Adrenal gland (tissue), 19 donors: ENCODE measurements around the gene MAT2B. TPM values are rescaled to one million over a fixed set of nuclear protein-coding genes. Genes with fewer than 3 reads are reported as not detected.

Experiments
- DNase-seq, 7 donors: peaks; one replicate each; pipeline ENCODE4 v3.0.0-alpha.2; 2019 to 2020
- H3K27ac ChIP-seq, 5 donors: fragments of 200-600 bp; sonication (generic) in 4 of 5; 1 replicate in 3 of 5; 2 replicates in 2 of 5; pipeline versions ENCODE4 v1.5.1 to v1.8.0; 2016 to 2020; ENCODE audit warnings: mild to moderate bottlenecking in 1 of 5
- H3K27me3 ChIP-seq: fragments of 200-600 bp; 2 replicates; pipeline ENCODE4 v1.8.0; 2021
- H3K36me3 ChIP-seq, 2 donors: fragments of 200-600 bp; replicated peaks in 1 of 2; 1 replicate in 1 of 2; 2 replicates in 1 of 2; pipeline versions ENCODE4 v1.5.1 to v1.8.0; 2018 to 2022
- H3K4me1 ChIP-seq, 2 donors: fragments of 200-600 bp; replicated peaks in 1 of 2; 1 replicate in 1 of 2; 2 replicates in 1 of 2; pipeline versions ENCODE4 v1.5.1 to v1.8.0; 2018 to 2021
- H3K4me3 ChIP-seq, 4 donors: fragments of 200-600 bp; sonication (generic) in 3 of 4; one replicate each; pipeline ENCODE4 v1.5.1; 2016 to 2018
- H3K9me3 ChIP-seq, 3 donors: fragments of 200-600 bp; sonication (generic) in 1 of 3; replicated peaks in 1 of 3; 1 replicate in 2 of 3; 2 replicates in 1 of 3; pipeline versions ENCODE4 v1.5.1 to v1.8.0; 2016 to 2021
- POLR2A ChIP-seq, 2 donors: fragments of 450-650 bp; IDR thresholded peaks; one replicate each; pipeline ENCODE4 v1.6.1; 2017; ENCODE audit warnings: antibody characterized with exemption in 2 of 2, mild to moderate bottlenecking in 2 of 2, moderate library complexity in 1 of 2
- WGBS, 4 donors: extraction: QIAGEN DNeasy Blood & Tissue Kit in 2 of 4; methylation state at CpG; one replicate each; pipeline versions ENCODE4 v1.1.5 to v1.1.7; 2013 to 2017; 5-methylcytosine and 5-hydroxymethylcytosine counted together
- intact Hi-C, 2 donors: fragments of 100-400 bp; cut with DNase I; formaldehyde crosslinking; loops; one replicate each; pipeline versions ENCODE4 v1.14.1 to v1.15.0; 2022 to 2023
- long read RNA-seq, 10 donors: library from polyadenylated mRNA in 3 of 10; unstranded in 2 of 10; stranded (forward) in 1 of 10; transcript quantifications; one replicate each; pipeline ENCODE4 v2.0.0 and lab custom pipeline, GENCODE V29; 2021 to 2026
- polyA plus RNA-seq, 3 donors: library from polyadenylated mRNA; stranded (reverse); fragments of 200-250 nt in 2 of 3; fragments of 350-450 nt in 1 of 3; fragmentation: Illumina TruSeq in 1 of 3; extraction: RNeasy Lipid Tissue Mini Kit (QIAGEN cat#74804) in 1 of 3; gene quantifications; one replicate each; pipeline ENCODE4 v1.2.3, GENCODE V29; 2013 to 2014
- total RNA-seq, 9 donors: library from RNA; depleted of rRNA in 4 of 9; stranded (reverse); fragments of >200 nt in 4 of 9; fragments of 120-200 nt in 1 of 9; fragmentation: NEBNext Ultra II Directional in 1 of 9; extraction: Animal tissue kit (Norgen Biotek cat#: 25700) in 1 of 9; gene quantifications; one replicate each; pipeline versions ENCODE4 v1.1.0 to v1.2.4, GENCODE V29; 2013 to 2023
- TF ChIP-seq, protein P1 (sequence below), 6 experiments: fragments of 450-650 bp in 4 of 6; fragments of 200-600 bp in 2 of 6; sonication (generic) in 1 of 6; IDR thresholded peaks; 1 replicate in 5 of 6; 2 replicates in 1 of 6; pipeline versions ENCODE4 v1.5.1 to v1.8.0; 2016 to 2021; ENCODE audit warnings: antibody characterized with exemption in 6 of 6, mild to moderate bottlenecking in 2 of 6, moderate library complexity in 1 of 6
- donor health status: healthy with polysubstance abuse.
- donor health status: Bipolar disorder and iron deficiency.
- donor health status: DM: yes; HTN: yes; CAD: no.
- donor health status: DM: no; HTN: no; CAD: no.
- donor health status: DM: no; HTN: no; CAD: no.
- donor health status: DM: yes; HTN: yes; CAD: no.

Gene MAT2B
- total RNA-seq: 10 to 100 TPM; 43.5 to 83.7 (median 59.2) TPM
- polyA plus RNA-seq: 10 to 100 TPM; 20.9 to 64.9 (median 21.9) TPM
- long read RNA-seq, donor 1, transcript MAT2B-202 (7 exons, 2,103 nt): major isoform, 28 of 110 reads
- long read RNA-seq, donor 1, transcript MAT2B-201 (7 exons, 2,226 nt): minor isoform, 11 of 110 reads
- long read RNA-seq, donor 1, partial matches to known transcripts: 71 of 110 reads
- long read RNA-seq, donor 1, other reads (novel, unspliced or antisense): 0 of 110 reads
- long read RNA-seq, donor 2, transcript MAT2B-202 (7 exons, 2,103 nt): major isoform, 14 of 80 reads
- long read RNA-seq, donor 2, partial matches to known transcripts: 62 of 80 reads
- long read RNA-seq, donor 2, other reads (novel, unspliced or antisense): 0 of 80 reads
- long read RNA-seq, donor 3, transcript MAT2B-202 (7 exons, 2,103 nt): major isoform, 18 of 26 reads
- long read RNA-seq, donor 3, transcript MAT2B-201 (7 exons, 2,226 nt): minor isoform, 8 of 26 reads
- long read RNA-seq, donor 3, partial matches to known transcripts: 0 of 26 reads
- long read RNA-seq, donor 3, other reads (novel, unspliced or antisense): 0 of 26 reads
- long read RNA-seq, donor 4, transcript MAT2B-201 (7 exons, 2,226 nt): minor isoform, 17 of 105 reads
- long read RNA-seq, donor 4, transcript MAT2B-202 (7 exons, 2,103 nt): major isoform, 75 of 105 reads
- long read RNA-seq, donor 4, partial matches to known transcripts: 8 of 105 reads
- long read RNA-seq, donor 4, other reads (novel, unspliced or antisense): 5 of 105 reads
- long read RNA-seq, donor 5, transcript MAT2B-201 (7 exons, 2,226 nt): minor isoform, 9 of 124 reads
- long read RNA-seq, donor 5, transcript MAT2B-202 (7 exons, 2,103 nt): major isoform, 105 of 124 reads
- long read RNA-seq, donor 5, partial matches to known transcripts: 4 of 124 reads
- long read RNA-seq, donor 5, other reads (novel, unspliced or antisense): 4 of 124 reads
- long read RNA-seq, donor 6, transcript MAT2B-202 (7 exons, 2,103 nt): major isoform, 39 of 45 reads
- long read RNA-seq, donor 6, partial matches to known transcripts: 2 of 45 reads
- long read RNA-seq, donor 6, other reads (novel, unspliced or antisense): 1 of 45 reads
- long read RNA-seq, donor 7, transcript MAT2B-202 (7 exons, 2,103 nt): major isoform, 9 of 49 reads
- long read RNA-seq, donor 7, partial matches to known transcripts: 35 of 49 reads
- long read RNA-seq, donor 7, other reads (novel, unspliced or antisense): 0 of 49 reads
- long read RNA-seq, donor 8, transcript MAT2B-202 (7 exons, 2,103 nt): major isoform, 38 of 50 reads
- long read RNA-seq, donor 8, transcript MAT2B-201 (7 exons, 2,226 nt): minor isoform, 7 of 50 reads
- long read RNA-seq, donor 8, partial matches to known transcripts: 5 of 50 reads
- long read RNA-seq, donor 8, other reads (novel, unspliced or antisense): 0 of 50 reads
- long read RNA-seq, donor 9, transcript MAT2B-201 (7 exons, 2,226 nt): minor isoform, 8 of 47 reads
- long read RNA-seq, donor 9, transcript MAT2B-202 (7 exons, 2,103 nt): major isoform, 39 of 47 reads
- long read RNA-seq, donor 9, partial matches to known transcripts: 0 of 47 reads
- long read RNA-seq, donor 9, other reads (novel, unspliced or antisense): 0 of 47 reads
- long read RNA-seq, donor 10, transcript MAT2B-202 (7 exons, 2,103 nt): major isoform, 22 of 28 reads
- long read RNA-seq, donor 10, partial matches to known transcripts: 5 of 28 reads
- long read RNA-seq, donor 10, other reads (novel, unspliced or antisense): 0 of 28 reads

DNA sequence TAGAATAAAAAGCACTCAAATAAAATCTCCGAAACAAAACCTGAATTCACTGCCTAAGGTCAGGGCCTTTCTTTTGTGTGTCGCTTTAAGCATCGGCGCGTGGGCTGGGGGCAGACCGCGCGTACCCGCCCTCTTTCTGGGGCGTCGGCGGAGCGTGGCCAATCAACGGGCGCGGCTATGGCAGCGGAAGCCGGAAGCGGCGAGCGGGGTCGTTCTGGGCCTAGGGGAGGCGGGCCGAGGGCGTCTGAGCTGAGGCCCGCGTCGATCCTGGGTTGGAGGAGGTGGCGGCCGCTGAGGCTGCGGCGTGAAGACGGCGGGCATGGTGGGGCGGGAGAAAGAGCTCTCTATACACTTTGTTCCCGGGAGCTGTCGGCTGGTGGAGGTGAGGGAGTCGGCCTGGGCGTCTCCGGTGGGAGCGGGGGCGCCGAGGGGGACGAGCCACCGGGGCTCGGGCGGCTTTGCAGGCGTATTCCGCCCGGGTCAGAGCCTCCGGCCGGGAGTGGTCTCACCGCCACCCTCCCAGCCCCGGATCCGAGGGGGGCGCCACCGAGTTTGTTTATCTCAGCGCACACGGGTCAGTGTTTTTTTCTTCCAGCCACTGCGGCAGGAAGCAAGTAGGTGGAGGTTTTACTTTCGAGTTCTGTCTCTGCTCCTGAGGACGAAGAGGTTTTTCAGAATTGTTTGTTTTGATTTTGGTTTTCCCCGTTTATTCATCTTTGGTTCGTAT lies at the start of gene MAT2B:
Gene MAT2B (plus strand): TSS at position 252 of the 727 bp plus-strand sequence. CDS start 68 bp downstream, at position 320.
- H3K27ac ChIP-seq: peak within 1 kb of the TSS; percentile 64 to 100 (median 98)
- peaks cover 24 to 63% of the 10 kb centered on the region in 2 donors for H3K4me1 ChIP-seq
- H3K4me3 ChIP-seq: peak within 1 kb of the TSS; percentile 50 to 95 (median 88)
- H3K9me3 ChIP-seq: no peaks in the 10 kb centered on the region
- peak; percentile 94 to 96 (median 95) for DNase-seq
- peak; percentile 85 to 98 for TF ChIP-seq POLR2A (IDR thresholded peaks at IDR 0.05)
- TF ChIP-seq, protein P1, sequence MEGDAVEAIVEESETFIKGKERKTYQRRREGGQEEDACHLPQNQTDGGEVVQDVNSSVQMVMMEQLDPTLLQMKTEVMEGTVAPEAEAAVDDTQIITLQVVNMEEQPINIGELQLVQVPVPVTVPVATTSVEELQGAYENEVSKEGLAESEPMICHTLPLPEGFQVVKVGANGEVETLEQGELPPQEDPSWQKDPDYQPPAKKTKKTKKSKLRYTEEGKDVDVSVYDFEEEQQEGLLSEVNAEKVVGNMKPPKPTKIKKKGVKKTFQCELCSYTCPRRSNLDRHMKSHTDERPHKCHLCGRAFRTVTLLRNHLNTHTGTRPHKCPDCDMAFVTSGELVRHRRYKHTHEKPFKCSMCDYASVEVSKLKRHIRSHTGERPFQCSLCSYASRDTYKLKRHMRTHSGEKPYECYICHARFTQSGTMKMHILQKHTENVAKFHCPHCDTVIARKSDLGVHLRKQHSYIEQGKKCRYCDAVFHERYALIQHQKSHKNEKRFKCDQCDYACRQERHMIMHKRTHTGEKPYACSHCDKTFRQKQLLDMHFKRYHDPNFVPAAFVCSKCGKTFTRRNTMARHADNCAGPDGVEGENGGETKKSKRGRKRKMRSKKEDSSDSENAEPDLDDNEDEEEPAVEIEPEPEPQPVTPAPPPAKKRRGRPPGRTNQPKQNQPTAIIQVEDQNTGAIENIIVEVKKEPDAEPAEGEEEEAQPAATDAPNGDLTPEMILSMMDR (IDR thresholded peaks at IDR 0.05): peak; percentile 10 to 49 (median 26)
- 0 to 3% (median 0%) methylated on average over 37 to 64 of the region's 64 CpGs for WGBS, 4 donors
- intact Hi-C loops: loop anchor here in 1 of 2 donors (5.0 kb wide), 1 partner anchor 43 kb away; the partner anchor contains the start of genes HMMR and NUDCD2
- H3K27me3 ChIP-seq: no peaks in the 10 kb centered on the region
- H3K36me3 ChIP-seq: no peaks in the 10 kb centered on the region

- peaks cover 0 to 22% of the 10 kb centered on the region in 2 donors for H3K36me3 ChIP-seq
- TF ChIP-seq, protein P1 (IDR thresholded peaks at IDR 0.05): no peak
- no peak for TF ChIP-seq POLR2A (IDR thresholded peaks at IDR 0.05)
- no peak for DNase-seq
Measured at GRCh38 chr5:163456029-163456589, 49.3 kb upstream of the MAT2B start.

GRCh38 chr5:163456840-163457239 lies 48.6 kb upstream of the MAT2B start:
- no peaks in the 10 kb centered on the region for H3K9me3 ChIP-seq
- peaks cover 16 to 34% of the 10 kb centered on the region in 2 donors for H3K4me1 ChIP-seq
- peaks cover 0 to 22% of the 10 kb centered on the region in 2 donors for H3K36me3 ChIP-seq
- no peaks in the 10 kb centered on the region for H3K27me3 ChIP-seq
- H3K4me3 ChIP-seq: no peak overlapping the region
- TF ChIP-seq, protein P1 (IDR thresholded peaks at IDR 0.05): no peak
- TF ChIP-seq POLR2A (IDR thresholded peaks at IDR 0.05): no peak
- H3K27ac ChIP-seq: no peak overlapping the region
- 93 to 97% (median 94%) methylated on average over 7 of the region's 7 CpGs for WGBS, 4 donors
- intact Hi-C loops: no loop called here
- no peak for DNase-seq

More at GRCh38 chr5:163456029-163456589, 49.3 kb upstream of the MAT2B start:
- WGBS, 4 donors: 68 to 80% (median 70%) methylated on average over 2 of the region's 2 CpGs
- Histone ChIP-seq H3K9me3 (no peaks in the 10 kb centered on the region), H3K27ac (no peak overlapping the region), H3K4me3 (no peak overlapping the region), H3K4me1 (peaks cover 13 to 27% of the 10 kb centered on the region in 2 donors), H3K27me3 (no peaks in the 10 kb centered on the region)
- intact Hi-C loops: no loop called here
